IMR-90 (cell line): ENCODE measurements around the gene SART1. TPM values are rescaled to one million over a fixed set of nuclear protein-coding genes. Genes with fewer than 3 reads are reported as not detected.

ENCODE experiments used
- ATAC-seq: fragments of 200-7000 bp; cut with Tn5 transposase; 2 replicates; pipeline ENCODE4 v1.9.1; 2020; ENCODE audit warnings: low read depth, mild to moderate bottlenecking, moderate library complexity
- BruUV-seq: library from RNA; stranded (reverse); fragments of 400-500 nt; replicated peaks from 2 replicates; lab custom pipeline; 2021; lab: Mats Ljungman, UMichigan
- CTCF ChIA-PET: fragments of 300-600 bp; formaldehyde crosslinking; extraction: SDS; loops from one replicate; lab custom pipeline; 2021; ENCODE audit warnings: antibody characterized with exemption; lab: Yijun Ruan, JAX
- POLR2A ChIA-PET: fragments of 300-600 bp; sonication (Branson Sonifier 250); formaldehyde crosslinking; loops from one replicate; lab custom pipeline; 2022; ENCODE audit warnings: antibody characterized with exemption; ENCODE audit not compliant: unreplicated experiment; lab: Charles Lee
- DNase-seq: peaks from one replicate; pipeline ENCODE4 v3.0.0; 2013
- H2AFZ ChIP-seq: replicated peaks from 2 replicates; pipeline ENCODE3; 2013; ENCODE audit warnings: low read length, mild to moderate bottlenecking; ENCODE audit not compliant: poor library complexity
- H2AK5ac ChIP-seq: 2 replicates; pipeline ENCODE4 v1.6.1; 2013; ENCODE audit warnings: low read depth, low read length, inconsistent platforms
- H2AK9ac ChIP-seq: replicated peaks from 2 replicates; pipeline ENCODE3; 2013; ENCODE audit warnings: mild to moderate bottlenecking, low read depth, low read length, moderate library complexity; ENCODE audit not compliant: poor library complexity
- H2BK120ac ChIP-seq: 2 replicates; pipeline ENCODE4 v1.6.1; 2013; ENCODE audit warnings: low read depth, low read length, inconsistent platforms
- H2BK15ac ChIP-seq: 3 replicates; pipeline ENCODE4 v1.6.1; 2013; ENCODE audit warnings: low read depth, low read length, inconsistent platforms
- H2BK20ac ChIP-seq: 2 replicates; pipeline ENCODE4 v1.6.1; 2013; ENCODE audit warnings: low read depth, mild to moderate bottlenecking, inconsistent platforms, low read length, moderate library complexity
- H2BK5ac ChIP-seq: 2 replicates; pipeline ENCODE4 v1.6.1; 2013; ENCODE audit warnings: mild to moderate bottlenecking, low read depth, low read length, inconsistent platforms; ENCODE audit not compliant: poor library complexity, severe bottlenecking
- H3K14ac ChIP-seq: replicated peaks from 2 replicates; pipeline ENCODE4 v1.6.1; 2013; ENCODE audit warnings: low read depth, low read length, inconsistent platforms
- H3K18ac ChIP-seq: 2 replicates; pipeline ENCODE4 v1.6.1; 2013; ENCODE audit warnings: low read depth, low read length, control low read depth
- H3K23ac ChIP-seq: 2 replicates; pipeline ENCODE4 v1.6.1; 2013; ENCODE audit warnings: low read depth, low read length, inconsistent platforms
- H3K27ac ChIP-seq: 2 replicates; pipeline ENCODE4 v1.5.1; 2013; ENCODE audit warnings: mild to moderate bottlenecking, control low read depth, low read length; ENCODE audit not compliant: insufficient read depth
- H3K27me3 ChIP-seq: 2 replicates; pipeline ENCODE4 v1.6.1; 2013; ENCODE audit warnings: low read length; ENCODE audit not compliant: control insufficient read depth, insufficient read depth
- H3K36me3 ChIP-seq: 2 replicates; pipeline ENCODE4 v1.6.1; 2013; ENCODE audit warnings: low read length, mixed read lengths; ENCODE audit not compliant: control insufficient read depth, insufficient read depth
- H3K4ac ChIP-seq: 2 replicates; pipeline ENCODE4 v1.6.1; 2013; ENCODE audit warnings: low read depth, low read length, inconsistent platforms
- H3K4me1 ChIP-seq: 2 replicates; pipeline ENCODE4 v1.6.1; 2013; ENCODE audit warnings: low read length, mixed read lengths; ENCODE audit not compliant: control insufficient read depth, insufficient read depth
- H3K4me2 ChIP-seq: 2 replicates; pipeline ENCODE4 v1.6.1; 2013; ENCODE audit warnings: low read depth, mild to moderate bottlenecking, control low read depth, low read length, moderate library complexity
- H3K4me3 ChIP-seq: 2 replicates; pipeline ENCODE4 v1.5.1; 2013; ENCODE audit warnings: low read depth, mild to moderate bottlenecking, control low read depth, low read length, moderate library complexity; ENCODE audit not compliant: insufficient read depth
- H3K56ac ChIP-seq: 2 replicates; pipeline ENCODE4 v1.6.1; 2013; ENCODE audit warnings: low read length, inconsistent platforms; ENCODE audit not compliant: insufficient read depth; ENCODE audit errors: extremely low read depth
- H3K79me1 ChIP-seq, 2 experiments: 2 replicates each; pipeline ENCODE4 v1.6.1; 2013; ENCODE audit warnings: low read length in 2 of 2, inconsistent platforms in 1 of 2, low read depth in 1 of 2
- H3K9ac ChIP-seq: 2 replicates; pipeline ENCODE4 v1.6.1; 2013; ENCODE audit warnings: low read depth, low read length, control low read depth
- H3K9me1 ChIP-seq: 2 replicates; pipeline ENCODE4 v1.6.1; 2013; ENCODE audit warnings: low read length, inconsistent platforms; ENCODE audit not compliant: insufficient read depth
- H3K9me3 ChIP-seq: 2 replicates; pipeline ENCODE4 v1.6.1; 2013; ENCODE audit warnings: low read length; ENCODE audit not compliant: control insufficient read depth, insufficient read depth
- H4K20me1 ChIP-seq: 2 replicates; pipeline ENCODE4 v1.6.1; 2013; ENCODE audit warnings: low read length, inconsistent platforms; ENCODE audit not compliant: insufficient read depth
- H4K5ac ChIP-seq: 2 replicates; pipeline ENCODE4 v1.6.1; 2013; ENCODE audit warnings: mild to moderate bottlenecking, low read depth, low read length, control low read depth
- H4K8ac ChIP-seq, 2 experiments: 2 replicates each; pipeline ENCODE4 v1.6.1; 2013; ENCODE audit warnings: low read depth in 2 of 2, low read length in 2 of 2, control low read depth in 1 of 2, inconsistent platforms in 1 of 2
- H4K91ac ChIP-seq: 2 replicates; pipeline ENCODE4 v1.6.1; 2013; ENCODE audit warnings: low read depth, low read length, inconsistent platforms; ENCODE audit not compliant: insufficient read depth
- BHLHE40 ChIP-seq: fragments of 150-350 bp; IDR thresholded peaks from 2 replicates; pipeline ENCODE4 v1.6.1; 2016; ENCODE audit warnings: mild to moderate bottlenecking, low read depth, low read length
- CEBPB ChIP-seq: IDR thresholded peaks from 2 replicates; pipeline ENCODE4 v1.6.1; 2012; ENCODE audit warnings: low read depth, low read length, improper control_type of control experiment
- CHD1 ChIP-seq: IDR thresholded peaks from 2 replicates; pipeline ENCODE4 v1.6.1; 2012; ENCODE audit warnings: low read depth, low read length, improper control_type of control experiment
- CTCF ChIP-seq: conservative IDR thresholded peaks from 2 replicates; pipeline ENCODE4 v1.5.1; 2012; ENCODE audit warnings: mild to moderate bottlenecking, low read depth, low read length, improper control_type of control experiment
- ELK1 ChIP-seq: fragments of 150-350 bp; IDR thresholded peaks from 2 replicates; pipeline ENCODE4 v1.6.1; 2016; ENCODE audit warnings: low read depth, mild to moderate bottlenecking, low read length, moderate library complexity, borderline replicate concordance
- FOS ChIP-seq: fragments of 150-350 bp; IDR thresholded peaks from 2 replicates; pipeline ENCODE4 v1.6.1; 2016; ENCODE audit warnings: low read depth, low read length
- MAFK ChIP-seq: IDR thresholded peaks from 2 replicates; pipeline ENCODE4 v1.6.1; 2012; ENCODE audit warnings: low read depth, low read length, improper control_type of control experiment
- MAZ ChIP-seq: IDR thresholded peaks from 2 replicates; pipeline ENCODE4 v1.6.1; 2012; ENCODE audit warnings: low read depth, mild to moderate bottlenecking, low read length, improper control_type of control experiment, moderate library complexity, borderline replicate concordance
- MXI1 ChIP-seq: IDR thresholded peaks from 2 replicates; pipeline ENCODE4 v1.6.1; 2012; ENCODE audit warnings: low read depth, mild to moderate bottlenecking, low read length, moderate library complexity, borderline replicate concordance
- NFE2L2 ChIP-seq: fragments of 150-350 bp; IDR thresholded peaks from 2 replicates; pipeline ENCODE4 v1.6.1; 2016; ENCODE audit warnings: low read depth, mild to moderate bottlenecking, low read length
- POLR2A ChIP-seq: IDR thresholded peaks from 2 replicates; pipeline ENCODE4 v1.6.1; 2012; ENCODE audit warnings: mild to moderate bottlenecking, low read depth, low read length
- RAD21 ChIP-seq: IDR thresholded peaks from 2 replicates; pipeline ENCODE4 v1.6.1; 2012; ENCODE audit warnings: low read length, improper control_type of control experiment
- RCOR1 ChIP-seq: IDR thresholded peaks from 2 replicates; pipeline ENCODE4 v1.6.1; 2012; ENCODE audit warnings: mild to moderate bottlenecking, low read length, improper control_type of control experiment; ENCODE audit not compliant: insufficient replicate concordance
- RFX5 ChIP-seq: IDR thresholded peaks from 2 replicates; pipeline ENCODE4 v1.8.0; 2012; ENCODE audit warnings: low read depth, mild to moderate bottlenecking, low read length, moderate library complexity
- SMC3 ChIP-seq: fragments of 150-350 bp; IDR thresholded peaks from 2 replicates; pipeline ENCODE4 v1.6.1; 2016; ENCODE audit warnings: low read depth, mild to moderate bottlenecking, antibody characterized with exemption, low read length, moderate library complexity
- USF2 ChIP-seq: fragments of 150-350 bp; IDR thresholded peaks from 2 replicates; pipeline ENCODE4 v1.6.1; 2017; ENCODE audit warnings: mild to moderate bottlenecking, antibody characterized with exemption, low read length, low read depth
- WGBS, 2 experiments: methylation state at CpG; one replicate each; pipeline versions ENCODE4 v1.1.5 to v1.1.7; 2013; ENCODE audit warnings: missing lambda C conversion rate in 2 of 2; ENCODE audit not compliant: insufficient read length in 1 of 2; ENCODE audit errors: extremely low coverage in 2 of 2; 5-methylcytosine and 5-hydroxymethylcytosine counted together
- dilution Hi-C: fragments of 300-500 bp; cut with HindIII; formaldehyde crosslinking; loops from one replicate; pipeline ENCODE4 v1.14.3; 2018; ENCODE audit warnings: low sequenced_read_pairs; ENCODE audit not compliant: unreplicated experiment
- in situ Hi-C: fragments of 300-500 bp; cut with MboI; formaldehyde crosslinking; loops from 3 replicates; pipeline ENCODE4 v1.14.3; 2019; ENCODE audit warnings: low sequenced_read_pairs, inconsistent platforms, mixed read lengths
- intact Hi-C: fragments of 100-400 bp; cut with micrococcal nuclease; formaldehyde crosslinking; loops from 2 replicates; pipeline ENCODE4 v1.10.0; 2022
- polyA plus RNA-seq, 3 experiments: library from polyadenylated mRNA; depleted of rRNA; stranded (reverse); fragments of >200 nt; gene quantifications; 2 replicates each; pipeline ENCODE4 v1.2.3, GENCODE V29; 2012; ENCODE audit warnings: low replicate concordance in 1 of 3
- total RNA-seq: library from RNA; depleted of rRNA; stranded (reverse); fragments of >200 nt; gene quantifications from 2 replicates; pipeline ENCODE4 v1.2.3, GENCODE V29; 2012

SART1 gene
- total and polyA plus RNA-seq, 2 of the 4 experiments (the other 2 are of a cell fraction), result 25.5 to 43.5 TPM

- in situ Hi-C loops (no loop called here), intact Hi-C loops (no loop called here), dilution Hi-C loops (no loop called here)
- Histone ChIP-seq H3K9me3 (no peaks in the 10 kb centered on the region), H3K79me1 (no peaks in the 10 kb centered on the region), H3K56ac (no peak overlapping the region), H2AK5ac (no peak overlapping the region), H2BK120ac (no peak overlapping the region), H3K9me1 (no peaks in the 10 kb centered on the region; the same call in 1 of the 2 replicates), H3K27ac (no peak overlapping the region), H2BK15ac (no peak overlapping the region), H3K14ac (no peak overlapping the region), H2AFZ (peak overlapping the region; percentile 61), H2BK20ac (no peak overlapping the region), H3K36me3 (no peaks in the 10 kb centered on the region), H3K23ac (no peak overlapping the region), H3K27me3 (no peaks in the 10 kb centered on the region), H3K4me2 (no peak overlapping the region), H3K4ac (no peak overlapping the region), H4K91ac (no peak overlapping the region), H3K18ac (no peak overlapping the region), H4K5ac (no peak overlapping the region), H2AK9ac (peak overlapping the region; percentile 61), H2BK5ac (no peak overlapping the region), H4K20me1 (no peaks in the 10 kb centered on the region), H4K8ac (no peak overlapping the region), H3K4me3 (no peak overlapping the region), H3K4me1 (no peaks in the 10 kb centered on the region), H3K9ac (no peak overlapping the region)
- TF ChIP-seq RFX5 (no peak), USF2 (no peak), BHLHE40 (no peak), MAFK (no peak), ELK1 (no peak), RAD21 (no peak), MAZ (no peak), POLR2A (no peak), RCOR1 (no peak), MXI1 (no peak), SMC3 (no peak), CTCF (no peak), NFE2L2 (no peak), CHD1 (no peak), CEBPB (no peak), FOS (no peak)
- 91% methylated on average over 7 of the region's 20 CpGs; no CpG with 5 or more reads in 1 of the 2 experiments for WGBS, 2 experiments
- POLR2A ChIA-PET, result no interaction called here
- DNase-seq, result no peak
- ATAC-seq, result no peak
- no TSS peak for BruUV-seq
- CTCF ChIA-PET, result no interaction called here
Observed at GRCh38 chr11:65953471-65953870, 8.1 kb upstream of the SART1 start.
